H54 (cell line): ENCODE data around the gene BSN.
A peak's percentile ranks its signal among the peaks of the same experiment; 100 is the strongest.

ENCODE experiments used
- DNase-seq: peaks from one replicate; pipeline ENCODE4 v3.0.0; 2011; ENCODE audit warnings: low spot score, mixed read lengths; ENCODE audit not compliant: insufficient read length
- FAIRE-seq: peaks from 3 replicates; lab custom pipeline; 2011; peaks lifted over from hg19 to GRCh38; lab: Jason Lieb, UNC
- POLR2A ChIP-seq: IDR thresholded peaks from 2 replicates; pipeline ENCODE4 v1.6.1; 2011; ENCODE audit warnings: low read depth, mild to moderate bottlenecking, low read length

Gene BSN

DNA sequence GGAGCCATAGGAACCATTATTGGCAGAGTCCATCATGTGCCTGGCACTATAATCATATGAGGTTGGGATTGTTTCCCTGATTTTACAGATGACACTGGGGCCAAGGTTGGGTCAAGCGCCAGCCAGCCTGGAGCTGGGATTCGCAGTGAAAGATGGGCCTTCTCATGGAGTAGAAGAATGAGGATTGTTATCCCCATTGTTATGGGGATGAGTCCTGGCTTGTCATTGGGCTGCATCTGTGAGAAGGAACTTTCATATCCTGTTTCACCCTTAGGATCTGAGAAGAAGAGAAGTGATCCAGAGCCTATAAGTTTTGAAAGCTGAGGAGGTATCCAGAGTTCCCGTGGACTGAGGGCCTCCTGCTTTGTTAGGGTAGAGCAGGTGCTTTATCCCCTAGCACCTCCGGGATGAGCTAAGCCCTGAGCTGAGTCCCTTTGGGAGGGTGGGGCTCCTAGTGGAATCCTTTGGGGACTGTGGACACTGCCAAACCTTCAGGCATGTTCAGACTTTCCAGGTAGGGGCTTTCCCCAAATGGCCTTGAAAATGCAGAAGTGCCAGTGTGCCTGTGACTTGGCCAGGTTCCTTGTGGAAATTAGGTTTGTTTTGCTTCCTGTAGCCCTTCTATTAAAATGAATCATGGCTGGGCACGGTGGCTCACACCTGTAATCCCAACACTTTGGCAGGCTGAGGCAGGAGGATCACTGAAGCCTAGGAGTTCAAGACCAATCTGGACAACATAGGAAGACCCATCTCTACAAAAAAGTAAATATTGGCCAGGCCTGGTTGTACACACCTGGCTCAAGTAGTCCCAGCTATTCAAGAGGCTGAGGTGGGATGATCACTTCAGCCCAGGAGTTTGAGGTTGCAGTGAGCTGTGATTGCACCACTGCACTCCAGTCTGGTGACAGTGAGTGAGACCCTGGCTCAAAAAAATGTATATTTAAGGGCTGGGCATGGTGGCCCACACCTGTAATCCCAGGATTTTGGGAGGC is 30.2 kb upstream of the BSN start:
- no peak for FAIRE-seq

GRCh38 chr3:49529567-49529966 is 24.7 kb upstream of the BSN start:
- no peak for TF ChIP-seq POLR2A
- no peak for FAIRE-seq
- DNase-seq = no peak

More for the DNA sequence above, 30.2 kb upstream of the BSN start:
- DNase-seq = no peak
- no peak for TF ChIP-seq POLR2A

- FAIRE-seq = no peak
- DNase-seq = no peak
- no peak for TF ChIP-seq POLR2A
These were observed 24.0 kb upstream of the BSN start for GRCh38 chr3:49530231-49530630.

DNA sequence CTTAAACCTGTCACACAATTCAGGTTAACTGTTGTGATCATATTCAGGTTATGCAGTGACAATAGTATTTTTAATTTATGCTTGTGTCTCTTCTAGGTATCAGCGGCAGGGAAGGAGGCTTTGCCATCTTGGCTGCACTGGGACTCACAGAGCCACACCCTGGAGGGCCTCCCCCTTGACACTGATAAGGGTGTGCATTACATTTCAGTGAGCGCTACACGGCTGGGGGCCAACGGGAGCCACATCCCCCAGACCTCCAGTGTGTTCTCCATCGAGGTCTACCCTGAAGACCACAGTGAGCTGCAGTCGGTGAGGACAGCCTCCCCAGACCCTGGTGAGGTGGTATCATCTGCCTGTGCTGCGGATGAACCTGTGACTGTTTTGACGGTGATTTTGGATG is 23.6 kb upstream of the BSN start:
- FAIRE-seq = no peak
- no peak for DNase-seq
- no peak for TF ChIP-seq POLR2A

DNA sequence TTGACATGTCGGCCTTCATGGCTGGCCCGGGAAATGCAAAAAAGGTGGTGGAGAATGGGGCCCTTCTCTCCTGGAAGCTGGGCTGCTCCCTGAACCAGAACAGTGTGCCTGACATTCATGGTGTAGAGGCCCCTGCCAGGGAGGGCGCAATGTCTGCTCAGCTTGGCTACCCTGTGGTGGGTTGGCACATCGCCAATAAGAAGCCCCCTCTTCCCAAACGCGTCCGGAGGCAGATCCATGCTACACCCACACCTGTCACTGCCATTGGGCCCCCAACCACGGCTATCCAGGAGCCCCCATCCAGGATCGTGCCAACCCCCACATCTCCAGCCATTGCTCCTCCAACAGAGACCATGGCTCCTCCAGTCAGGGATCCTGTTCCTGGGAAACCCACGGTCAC is 23.1 kb upstream of the BSN start:
- no peak for DNase-seq
- TF ChIP-seq POLR2A = no peak
- no peak for FAIRE-seq

DNA sequence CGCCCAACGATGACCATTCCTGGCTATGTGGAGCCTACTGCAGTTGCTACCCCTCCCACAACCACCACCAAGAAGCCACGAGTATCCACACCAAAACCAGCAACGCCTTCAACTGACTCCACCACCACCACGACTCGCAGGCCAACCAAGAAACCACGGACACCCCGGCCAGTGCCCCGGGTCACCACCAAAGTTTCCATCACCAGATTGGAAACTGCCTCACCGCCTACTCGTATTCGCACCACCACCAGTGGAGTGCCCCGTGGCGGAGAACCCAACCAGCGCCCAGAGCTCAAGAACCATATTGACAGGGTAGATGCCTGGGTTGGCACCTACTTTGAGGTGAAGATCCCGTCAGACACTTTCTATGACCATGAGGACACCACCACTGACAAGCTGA is 22.6 kb upstream of the BSN start:
- TF ChIP-seq POLR2A = no peak
- FAIRE-seq = no peak
- no peak for DNase-seq

DNA sequence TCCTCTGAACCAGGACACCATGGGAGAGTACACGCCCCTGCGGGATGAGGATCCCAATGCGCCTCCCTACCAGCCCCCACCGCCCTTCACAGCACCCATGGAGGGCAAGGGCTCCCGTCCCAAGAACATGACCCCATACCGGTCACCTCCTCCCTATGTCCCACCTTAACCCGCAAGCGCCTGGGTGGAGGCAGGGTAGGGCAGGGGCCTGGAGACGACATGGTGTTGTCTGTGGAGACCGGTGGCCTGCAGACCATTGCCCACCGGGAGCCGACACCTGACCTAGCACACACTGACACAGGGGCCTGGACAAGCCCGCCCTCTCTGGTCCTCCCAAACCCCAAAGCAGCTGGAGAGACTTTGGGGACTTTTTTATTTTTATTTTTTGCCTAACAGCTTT is 21.2 kb upstream of the BSN start:
- no peak for TF ChIP-seq POLR2A
- no peak for FAIRE-seq
- no peak for DNase-seq

DNA sequence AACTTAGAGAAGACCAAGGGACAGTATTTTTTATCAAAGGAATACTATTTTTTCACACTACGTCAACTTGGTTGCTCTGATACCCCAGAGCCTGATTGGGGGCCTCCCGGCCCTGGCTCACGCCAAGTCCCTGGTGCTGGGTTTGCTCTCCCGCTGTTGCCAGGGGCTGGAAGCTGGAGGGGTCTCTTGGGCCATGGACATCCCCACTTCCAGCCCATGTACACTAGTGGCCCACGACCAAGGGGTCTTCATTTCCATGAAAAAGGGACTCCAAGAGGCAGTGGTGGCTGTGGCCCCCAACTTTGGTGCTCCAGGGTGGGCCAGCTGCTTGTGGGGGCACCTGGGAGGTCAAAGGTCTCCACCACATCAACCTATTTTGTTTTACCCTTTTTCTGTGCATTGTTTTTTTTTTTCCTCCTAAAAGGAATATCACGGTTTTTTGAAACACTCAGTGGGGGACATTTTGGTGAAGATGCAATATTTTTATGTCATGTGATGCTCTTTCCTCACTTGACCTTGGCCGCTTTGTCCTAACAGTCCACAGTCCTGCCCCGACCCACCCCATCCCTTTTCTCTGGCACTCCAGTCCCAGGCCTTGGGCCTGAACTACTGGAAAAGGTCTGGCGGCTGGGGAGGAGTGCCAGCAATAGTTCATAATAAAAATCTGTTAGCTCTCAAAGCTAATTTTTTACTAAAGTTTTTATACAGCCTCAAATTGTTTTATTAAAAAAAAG is 20.3 kb upstream of the BSN start:
- FAIRE-seq (no peak), DNase-seq (no peak)
- no peak for TF ChIP-seq POLR2A

DNA sequence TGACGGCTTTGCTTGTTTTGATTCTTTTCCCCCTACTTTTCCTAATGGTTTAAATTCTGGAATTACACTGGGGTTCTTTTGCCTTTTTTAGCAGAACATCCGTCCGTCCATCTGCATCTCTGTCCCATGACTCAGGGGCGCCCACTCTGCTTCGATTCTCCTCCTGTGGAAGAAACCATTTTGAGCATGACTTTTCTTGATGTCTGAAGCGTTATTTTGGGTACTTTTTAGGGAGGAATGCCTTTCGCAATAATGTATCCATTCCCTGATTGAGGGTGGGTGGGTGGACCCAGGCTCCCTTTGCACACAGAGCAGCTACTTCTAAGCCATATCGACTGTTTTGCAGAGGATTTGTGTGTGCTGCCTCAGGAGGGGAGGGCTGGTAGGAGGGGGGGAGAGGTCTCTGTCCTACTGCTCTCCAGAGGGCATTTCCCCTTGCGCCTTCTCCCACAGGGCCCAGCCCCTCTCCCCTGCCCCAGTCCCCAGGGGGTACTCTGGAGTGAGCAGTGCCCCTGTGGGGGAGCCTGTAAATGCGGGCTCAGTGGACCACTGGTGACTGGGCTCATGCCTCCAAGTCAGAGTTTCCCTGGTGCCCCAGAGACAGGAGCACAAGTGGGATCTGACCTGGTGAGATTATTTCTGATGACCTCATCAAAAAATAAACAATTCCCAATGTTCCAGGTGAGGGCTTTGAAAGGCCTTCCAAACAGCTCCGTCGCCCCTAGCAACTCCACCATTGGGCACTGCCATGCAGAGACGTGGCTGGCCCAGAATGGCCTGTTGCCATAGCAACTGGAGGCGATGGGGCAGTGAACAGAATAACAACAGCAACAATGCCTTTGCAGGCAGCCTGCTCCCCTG is 19.5 kb upstream of the BSN start:
- TF ChIP-seq POLR2A = no peak
- FAIRE-seq (no peak), DNase-seq (no peak)

- no peak for DNase-seq
- no peak for FAIRE-seq
- no peak for TF ChIP-seq POLR2A
These were observed 18.1 kb upstream of the BSN start for GRCh38 chr3:49535971-49536874.

DNA sequence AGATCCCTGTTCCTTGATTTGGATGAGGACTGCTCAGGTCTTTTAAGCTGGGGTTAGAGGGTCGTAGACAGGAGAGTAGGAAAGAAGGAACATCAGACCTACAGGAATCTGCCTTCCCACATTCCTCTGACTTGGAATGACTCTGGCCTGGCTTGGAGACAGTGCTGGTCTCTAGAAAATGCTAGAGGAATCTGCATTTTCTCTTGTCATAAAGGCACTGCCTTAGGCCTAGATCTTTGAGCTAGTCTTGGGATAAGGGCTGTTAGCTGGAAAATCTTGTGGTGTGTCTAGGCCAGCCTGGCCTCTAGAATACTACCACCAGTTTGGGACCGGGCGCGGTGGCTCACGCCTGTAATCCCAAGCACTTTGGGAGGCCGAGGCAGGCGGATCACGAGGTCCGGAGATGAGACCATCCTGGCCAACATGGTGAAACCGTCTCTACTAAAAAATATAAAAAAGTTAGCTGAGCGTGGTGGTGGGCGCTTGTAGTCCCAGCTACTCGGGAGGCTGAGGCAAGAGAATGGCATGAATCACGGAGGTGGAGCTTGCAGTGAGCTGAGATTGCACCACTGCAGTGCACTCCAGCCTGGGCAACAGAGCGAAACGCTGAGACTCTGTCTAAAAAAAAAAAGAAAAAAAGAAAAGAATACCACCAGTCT is 17.3 kb upstream of the BSN start:
- no peak for FAIRE-seq
- TF ChIP-seq POLR2A = no peak
- no peak for DNase-seq

DNA sequence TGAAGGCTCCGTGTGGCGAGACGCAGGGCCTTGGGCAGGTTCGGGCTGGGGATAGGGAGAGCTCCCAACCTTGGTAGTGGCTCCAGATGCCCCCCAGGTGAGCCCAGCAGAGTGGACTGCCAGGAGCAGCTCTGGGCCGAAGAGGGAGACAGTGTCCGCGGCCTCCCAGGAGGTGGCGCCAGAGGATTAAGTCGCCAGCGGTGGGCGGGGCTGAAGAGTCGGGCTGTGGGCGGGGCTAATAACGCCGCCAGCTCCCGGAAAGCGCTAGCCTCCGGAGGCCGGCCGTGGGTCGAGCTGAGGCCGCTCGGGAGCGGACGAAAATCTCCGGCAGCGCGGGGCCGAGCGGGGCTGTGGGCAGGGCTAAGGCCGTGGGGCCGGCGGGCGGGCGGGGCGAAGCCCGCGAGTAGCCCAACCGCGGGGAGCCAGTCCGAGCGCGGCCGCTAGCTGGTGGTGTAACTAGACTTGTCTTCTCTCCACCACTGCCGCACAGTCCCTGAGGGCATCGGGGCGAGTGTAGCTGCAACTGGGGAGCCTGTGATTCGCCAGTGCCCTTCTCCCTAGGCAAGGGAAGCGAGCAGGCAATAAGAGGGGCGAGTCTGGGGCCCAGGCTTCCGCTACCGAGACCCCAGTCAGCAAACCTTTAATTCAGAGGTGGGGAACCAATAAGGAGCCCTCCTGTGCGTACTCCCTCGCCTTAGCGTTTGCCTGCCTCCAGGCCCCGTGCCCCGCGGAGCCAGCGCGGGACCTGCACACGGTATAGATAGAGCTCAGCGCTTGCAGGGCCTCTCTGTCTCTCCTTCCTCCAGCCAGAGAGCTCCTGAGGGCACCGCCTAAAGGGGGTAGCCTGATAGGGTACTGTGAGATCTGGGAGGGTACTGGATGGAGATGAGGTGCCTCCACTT is 14.4 kb upstream of the BSN start:
- FAIRE-seq = peak; percentile 6
- DNase-seq = peak; percentile 92
- TF ChIP-seq POLR2A = peak; percentile 69
